SIG-M5 treated with dmso at 0.1 percent for 504 hours (cell line): ENCODE measurements around the gene PELI1.
"Not testable (repeated sequence)": the region's sequence is repeated elsewhere in the genome, so short reads cannot be mapped to it uniquely, and the experiment has no call there.

Experiments used
- DNase-seq: peaks from one replicate; lab custom pipeline; 2025; ENCODE audit not compliant: unreplicated experiment; lab: John Stamatoyannopoulos, UW

PELI1 gene

GRCh38 chr2:64092502-64092901, 51.7 kb downstream of the PELI1 start:
- DNase-seq = no peak

GRCh38 chr2:64090264-64090663, 54.0 kb downstream of the PELI1 start:
- DNase-seq = no peak

GRCh38 chr2:64086347-64087082, 57.7 kb downstream of the PELI1 start:
- no peak for DNase-seq

GRCh38 chr2:64085936-64086335, 58.3 kb downstream of the PELI1 start:
- DNase-seq = no peak

- DNase-seq = no peak
Measured at GRCh38 chr2:64081046-64081445, 63.2 kb downstream of the PELI1 start.

- no peak for DNase-seq
Measured at GRCh38 chr2:64080179-64080578, 64.0 kb downstream of the PELI1 start.

- DNase-seq = not testable (repeated sequence)
Measured at GRCh38 chr2:64079688-64080087, 64.5 kb downstream of the PELI1 start.

GRCh38 chr2:64076828-64077227, 67.4 kb downstream of the PELI1 start:
- not testable (repeated sequence) for DNase-seq

- DNase-seq = not testable (repeated sequence)
Measured at GRCh38 chr2:64074616-64075015, 69.6 kb downstream of the PELI1 start.

- no peak for DNase-seq
Measured at GRCh38 chr2:64067326-64067725, 76.9 kb downstream of the PELI1 start.

- DNase-seq = no peak
Measured at GRCh38 chr2:64065516-64065915, 78.7 kb downstream of the PELI1 start.

- DNase-seq = no peak
Measured at GRCh38 chr2:64063924-64064331, 80.3 kb downstream of the PELI1 start.

- DNase-seq = no peak
Measured at GRCh38 chr2:64063454-64063853, 80.8 kb downstream of the PELI1 start.

GRCh38 chr2:64062840-64063239, 81.4 kb downstream of the PELI1 start:
- no peak for DNase-seq

GRCh38 chr2:64059270-64059669, 85.0 kb downstream of the PELI1 start:
- DNase-seq = no peak

GRCh38 chr2:64056021-64056420, 88.2 kb downstream of the PELI1 start:
- no peak for DNase-seq

GRCh38 chr2:64054161-64054915, 89.9 kb downstream of the PELI1 start:
- no peak for DNase-seq

- no peak for DNase-seq
Measured at GRCh38 chr2:64052463-64053241, 91.6 kb downstream of the PELI1 start.

- peak; percentile 78 for DNase-seq
Measured at GRCh38 chr2:64049633-64050220, 94.5 kb downstream of the PELI1 start.

- DNase-seq = no peak
Measured at GRCh38 chr2:64045938-64046337, 98.3 kb downstream of the PELI1 start.
